ENCODE data around the gene SERPINA4.

SERPINA4 gene

GRCh38 chr14:94569381-94570001, 8.2 kb downstream of the SERPINA4 start:
- ATAC-seq (ENCODE audit: low read depth) (no peak), DNase-seq (ENCODE audit: low spot score) (no peak)
- no peaks in the 10 kb centered on the region for H3K27me3 ChIP-seq (ENCODE audit: insufficient read depth, poor library complexity, severe bottlenecking)
- H3K4me1 ChIP-seq (ENCODE audit: insufficient read depth, poor library complexity, severe bottlenecking), result no peaks in the 10 kb centered on the region
- TF ChIP-seq CTCF (IDR thresholded peaks at IDR 0.05; ENCODE audit: poor library complexity, severe bottlenecking), result no peak
- H3K4me3 ChIP-seq (ENCODE audit: severe bottlenecking), result no peak overlapping the region
- H3K9me3 ChIP-seq (ENCODE audit: severe bottlenecking), result no peaks in the 10 kb centered on the region
- no peaks in the 10 kb centered on the region for H3K36me3 ChIP-seq (ENCODE audit: low read depth)
- H3K27ac ChIP-seq (ENCODE audit: poor library complexity, severe bottlenecking), result no peak overlapping the region

- no peak overlapping the region for H3K4me3 ChIP-seq (ENCODE audit: severe bottlenecking)
- no peaks in the 10 kb centered on the region for H3K4me1 ChIP-seq (ENCODE audit: insufficient read depth, poor library complexity, severe bottlenecking)
- no peaks in the 10 kb centered on the region for H3K9me3 ChIP-seq (ENCODE audit: severe bottlenecking)
- ATAC-seq (ENCODE audit: low read depth) (no peak), DNase-seq (ENCODE audit: low spot score) (no peak)
- no peaks in the 10 kb centered on the region for H3K27me3 ChIP-seq (ENCODE audit: insufficient read depth, poor library complexity, severe bottlenecking)
- no peak overlapping the region for H3K27ac ChIP-seq (ENCODE audit: poor library complexity, severe bottlenecking)
- no peak for TF ChIP-seq CTCF (IDR thresholded peaks at IDR 0.05; ENCODE audit: poor library complexity, severe bottlenecking)
- H3K36me3 ChIP-seq (ENCODE audit: low read depth), result no peaks in the 10 kb centered on the region
These were observed 8.8 kb downstream of the SERPINA4 start for GRCh38 chr14:94570002-94570400.

GRCh38 chr14:94570440-94570839, 9.2 kb downstream of the SERPINA4 start:
- H3K36me3 ChIP-seq (ENCODE audit: low read depth), result no peaks in the 10 kb centered on the region
- H3K27ac ChIP-seq (ENCODE audit: poor library complexity, severe bottlenecking), result no peak overlapping the region
- DNase-seq (ENCODE audit: low spot score), result no peak
- no peaks in the 10 kb centered on the region for H3K9me3 ChIP-seq (ENCODE audit: severe bottlenecking)
- H3K27me3 ChIP-seq (ENCODE audit: insufficient read depth, poor library complexity, severe bottlenecking), result no peaks in the 10 kb centered on the region
- no peak overlapping the region for H3K4me3 ChIP-seq (ENCODE audit: severe bottlenecking)
- TF ChIP-seq CTCF (IDR thresholded peaks at IDR 0.05; ENCODE audit: poor library complexity, severe bottlenecking), result no peak
- ATAC-seq (ENCODE audit: low read depth), result no peak
- no peaks in the 10 kb centered on the region for H3K4me1 ChIP-seq (ENCODE audit: insufficient read depth, poor library complexity, severe bottlenecking)

DNA sequence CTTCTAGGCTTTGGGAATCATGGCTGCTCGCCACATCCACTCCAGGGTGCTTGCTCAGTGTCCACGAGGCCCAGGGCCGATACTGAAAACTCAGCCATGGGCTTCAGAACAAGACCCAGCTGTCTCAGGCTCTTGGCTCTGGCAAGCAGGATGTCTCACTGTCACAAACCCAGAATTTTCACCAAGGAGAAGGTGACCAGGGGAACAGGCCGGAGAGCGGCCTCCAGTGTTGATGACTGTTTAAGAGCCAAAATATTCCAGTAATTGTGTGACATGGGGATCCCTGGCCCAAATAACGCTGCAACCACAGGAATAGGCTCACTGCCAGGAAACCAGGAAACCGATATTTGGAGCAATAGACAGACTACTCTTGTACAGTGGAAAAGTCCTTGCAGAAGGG, 10.2 kb downstream of the SERPINA4 start:
- ATAC-seq (ENCODE audit: low read depth), result no peak
- H3K9me3 ChIP-seq (ENCODE audit: severe bottlenecking), result no peaks in the 10 kb centered on the region
- no peak for TF ChIP-seq CTCF (IDR thresholded peaks at IDR 0.05; ENCODE audit: poor library complexity, severe bottlenecking)
- DNase-seq (ENCODE audit: low spot score), result no peak
- H3K4me1 ChIP-seq (ENCODE audit: insufficient read depth, poor library complexity, severe bottlenecking), result no peaks in the 10 kb centered on the region
- no peaks in the 10 kb centered on the region for H3K36me3 ChIP-seq (ENCODE audit: low read depth)
- H3K27ac ChIP-seq (ENCODE audit: poor library complexity, severe bottlenecking), result no peak overlapping the region
- H3K4me3 ChIP-seq (ENCODE audit: severe bottlenecking), result no peak overlapping the region
- no peaks in the 10 kb centered on the region for H3K27me3 ChIP-seq (ENCODE audit: insufficient read depth, poor library complexity, severe bottlenecking)

DNA sequence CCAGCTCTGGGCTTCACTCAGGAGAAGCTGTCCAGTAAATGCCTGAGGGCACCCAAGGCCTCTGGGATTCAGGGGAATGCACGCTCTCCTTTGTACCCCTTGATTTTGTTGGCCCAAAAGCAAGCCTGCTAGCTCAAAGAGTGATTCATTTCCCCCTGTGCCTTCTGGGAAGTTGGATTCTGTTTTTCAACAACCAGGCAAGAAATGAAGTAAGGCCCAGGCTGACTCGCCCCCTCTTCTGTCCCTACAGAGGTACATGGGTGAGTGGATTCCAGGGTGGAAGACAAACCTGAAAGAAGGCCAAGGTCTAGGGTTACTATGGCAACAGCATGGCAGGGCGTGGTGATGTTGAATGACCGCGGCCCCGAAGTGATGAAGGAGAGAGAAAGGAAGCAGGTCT, 10.7 kb downstream of the SERPINA4 start:
- H3K27ac ChIP-seq (ENCODE audit: poor library complexity, severe bottlenecking), result no peak overlapping the region
- no peaks in the 10 kb centered on the region for H3K27me3 ChIP-seq (ENCODE audit: insufficient read depth, poor library complexity, severe bottlenecking)
- no peak overlapping the region for H3K4me3 ChIP-seq (ENCODE audit: severe bottlenecking)
- ATAC-seq (ENCODE audit: low read depth), result peak; percentile 46; the same call in 1 of the 3 replicates
- DNase-seq (ENCODE audit: low spot score), result no peak
- H3K9me3 ChIP-seq (ENCODE audit: severe bottlenecking), result no peaks in the 10 kb centered on the region
- no peak for TF ChIP-seq CTCF (IDR thresholded peaks at IDR 0.05; ENCODE audit: poor library complexity, severe bottlenecking)
- no peaks in the 10 kb centered on the region for H3K36me3 ChIP-seq (ENCODE audit: low read depth)
- no peaks in the 10 kb centered on the region for H3K4me1 ChIP-seq (ENCODE audit: insufficient read depth, poor library complexity, severe bottlenecking)
